SKM-1 (cell line): Measurements from ENCODE around the gene PCSK7.
A peak's percentile ranks its signal among the peaks of the same experiment; 100 is the strongest.
"Not testable (repeated sequence)": the region's sequence is repeated elsewhere in the genome, so short reads cannot be mapped to it uniquely, and the experiment has no call there.

Experiments
- DNase-seq: peaks from one replicate; lab custom pipeline; 2025; ENCODE audit not compliant: unreplicated experiment; lab: John Stamatoyannopoulos, UW

The PCSK7 gene

GRCh38 chr11:117183724-117184349 is 48.0 kb downstream of the PCSK7 start:
- DNase-seq = no peak

GRCh38 chr11:117183178-117183577 is 48.7 kb downstream of the PCSK7 start:
- DNase-seq = not testable (repeated sequence)

- DNase-seq = no peak
Measured at GRCh38 chr11:117182551-117182935, 49.3 kb downstream of the PCSK7 start.

GRCh38 chr11:117181586-117182550 is 50.0 kb downstream of the PCSK7 start:
- no peak for DNase-seq

DNA sequence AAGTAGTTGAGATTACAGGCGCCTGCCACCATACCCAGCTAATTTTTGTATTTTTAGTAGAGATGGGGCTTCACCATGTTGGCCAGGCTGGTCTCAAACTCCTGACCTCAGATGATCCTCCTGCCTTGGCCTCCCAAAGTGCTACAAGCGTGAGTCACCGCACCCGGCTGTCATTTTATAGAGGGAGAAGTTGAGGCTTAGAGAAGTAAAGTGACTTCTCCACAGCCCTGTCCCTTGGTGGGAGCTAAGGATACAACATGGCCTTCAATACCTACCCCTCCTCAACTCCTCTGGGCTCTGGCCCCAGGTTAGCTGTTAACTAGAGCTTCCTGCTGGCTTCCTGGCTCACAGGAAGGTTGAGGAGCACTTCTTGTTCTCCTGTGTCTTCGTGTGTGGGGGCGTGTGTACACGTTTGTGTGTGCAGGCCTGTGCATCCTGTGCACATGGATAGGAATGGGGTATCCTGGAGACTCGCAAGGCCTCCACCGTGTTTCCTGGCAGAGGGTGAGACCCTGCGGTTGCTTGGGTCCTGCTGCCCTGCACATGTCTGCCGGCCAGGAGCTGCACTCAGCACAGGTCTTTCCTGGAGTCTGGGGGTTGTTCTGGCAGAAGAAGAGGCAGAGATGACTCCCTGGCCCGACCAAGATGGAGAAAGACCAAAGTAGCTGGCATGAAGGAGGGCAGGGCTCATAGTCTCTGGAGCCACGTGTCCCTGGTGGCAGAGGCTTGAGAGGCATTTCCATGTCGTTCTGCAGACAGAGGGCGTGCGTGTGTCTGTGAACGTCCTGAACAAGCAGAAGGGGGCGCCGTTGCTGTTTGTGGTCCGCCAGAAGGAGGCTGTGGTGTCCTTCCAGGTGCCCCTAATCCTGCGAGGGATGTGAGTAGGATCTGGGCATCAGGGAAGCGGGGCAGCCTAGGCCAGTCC is 51.0 kb downstream of the PCSK7 start:
- DNase-seq = peak; percentile 84

- DNase-seq = no peak
Measured at GRCh38 chr11:117180020-117180419, 51.9 kb downstream of the PCSK7 start.

DNA sequence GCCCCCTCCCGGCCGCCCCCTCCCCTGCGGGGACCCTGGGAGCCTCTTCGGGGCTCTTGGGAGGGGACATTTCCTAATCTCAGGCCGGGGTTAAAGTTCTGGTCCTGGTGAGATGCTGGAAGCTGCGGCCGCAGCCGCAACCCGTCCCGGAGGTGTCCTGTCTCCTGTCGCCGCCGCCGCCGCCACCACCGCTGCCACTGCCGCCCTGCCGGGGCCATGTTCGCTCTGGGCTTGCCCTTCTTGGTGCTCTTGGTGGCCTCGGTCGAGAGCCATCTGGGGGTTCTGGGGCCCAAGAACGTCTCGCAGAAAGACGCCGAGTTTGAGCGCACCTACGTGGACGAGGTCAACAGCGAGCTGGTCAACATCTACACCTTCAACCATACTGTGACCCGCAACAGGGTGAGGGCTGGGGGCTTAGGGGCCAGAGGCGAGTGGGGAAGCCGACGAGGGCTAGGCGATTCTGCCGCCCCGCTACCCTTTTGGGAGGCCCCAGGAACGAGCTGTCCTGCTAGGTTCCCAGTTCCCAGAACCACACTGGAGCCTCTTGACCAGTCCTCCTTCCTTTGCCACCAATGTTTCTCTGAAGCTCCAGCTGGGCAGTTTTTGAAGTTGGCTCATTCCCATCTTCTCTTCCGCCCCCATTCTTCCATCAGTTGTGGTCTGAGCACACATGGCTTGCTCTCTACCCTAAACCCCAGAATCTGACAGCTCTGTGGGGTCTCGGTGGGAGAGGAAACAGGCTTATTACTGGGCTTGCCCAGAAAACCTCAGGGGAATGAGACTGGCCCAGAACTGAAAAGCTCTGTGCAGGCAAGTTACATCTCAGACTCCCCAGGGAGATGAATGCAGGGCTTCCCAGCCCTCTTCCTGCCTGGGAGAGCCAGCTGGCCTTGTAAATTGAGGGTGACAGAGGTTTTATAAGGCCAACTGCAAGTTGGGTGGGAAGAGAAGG is 52.5 kb downstream of the PCSK7 start:
- DNase-seq = no peak

GRCh38 chr11:117178210-117179034 is 53.5 kb downstream of the PCSK7 start, which contains the start of gene SIDT2:
Gene SIDT2 (plus strand): TSS chr11:117178743. CDS start chr11:117179264, 521 bp downstream.
- peak; percentile 62 for DNase-seq

DNA sequence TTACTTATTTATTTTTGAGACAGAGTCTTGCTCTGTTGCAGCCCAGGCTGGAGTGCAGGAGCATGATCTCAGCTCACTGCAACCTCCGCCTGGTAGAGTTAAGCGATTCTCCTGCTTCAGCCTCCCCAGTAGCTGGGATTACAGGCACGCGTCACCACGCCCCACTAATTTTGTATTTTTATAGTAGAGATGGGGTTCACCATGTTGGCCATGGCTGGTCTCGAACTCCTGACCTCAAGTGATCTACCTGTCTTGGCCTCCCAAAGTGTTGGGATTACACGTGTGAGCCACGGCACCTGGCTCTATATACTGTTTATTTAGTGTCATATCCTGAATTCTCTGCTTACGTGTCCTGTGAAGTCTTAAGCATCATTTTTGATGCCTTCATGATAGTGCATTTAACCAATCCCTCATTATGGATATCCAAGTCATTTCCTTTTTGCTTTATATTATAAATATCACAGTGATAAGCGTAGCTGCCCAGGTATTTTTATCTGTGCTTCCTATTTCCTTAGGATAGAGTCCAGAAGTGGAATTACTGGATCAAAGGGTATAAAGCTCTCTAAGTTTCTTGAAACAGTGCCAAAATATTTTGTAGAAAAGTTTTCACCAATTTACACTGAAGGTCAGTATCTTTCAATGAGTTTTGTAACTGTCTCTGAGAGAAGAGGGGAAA is 54.2 kb downstream of the PCSK7 start:
- no peak for DNase-seq

DNA sequence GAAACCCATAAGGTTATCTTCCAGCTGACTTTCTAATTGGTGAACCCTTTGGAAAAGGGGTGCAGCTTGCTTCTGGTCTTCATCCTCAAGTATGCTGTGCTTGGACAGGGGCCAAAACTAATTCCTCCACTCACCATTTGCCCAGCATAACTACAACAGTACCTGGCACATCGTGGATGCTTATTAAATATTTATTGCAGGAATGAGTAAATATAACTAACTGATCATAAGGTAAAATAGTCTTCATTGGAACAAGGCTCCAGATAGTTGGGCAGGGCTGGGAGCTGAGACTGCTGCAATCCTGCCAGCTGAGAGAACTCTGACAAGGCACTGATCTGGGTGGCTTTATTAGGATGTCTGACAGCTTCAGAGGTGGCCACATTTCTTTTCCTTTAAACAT is 55.7 kb downstream of the PCSK7 start:
- no peak for DNase-seq

GRCh38 chr11:117175781-117176180 is 56.1 kb downstream of the PCSK7 start:
- DNase-seq = no peak

DNA sequence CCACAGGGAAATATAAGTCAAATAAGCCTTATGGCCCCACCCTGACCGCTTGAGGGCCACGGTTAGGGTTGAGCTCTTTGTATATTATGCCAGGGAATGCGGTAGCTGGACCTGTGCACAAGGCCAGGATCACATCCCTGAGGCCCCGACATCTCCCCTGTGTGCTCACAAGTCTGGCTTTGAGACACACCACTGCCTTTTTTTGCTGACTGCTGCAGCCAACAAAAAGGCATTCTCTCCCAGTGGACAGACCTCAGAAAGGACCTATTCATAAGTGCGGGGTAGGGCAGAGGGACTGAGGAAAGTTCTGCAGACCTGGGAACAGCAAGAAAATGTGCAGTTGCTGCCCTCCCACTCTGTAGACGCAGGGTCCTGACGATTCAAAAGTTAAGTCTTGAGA is 56.8 kb downstream of the PCSK7 start:
- no peak for DNase-seq

- no peak for DNase-seq
Measured at GRCh38 chr11:117172724-117173421, 59.0 kb downstream of the PCSK7 start.

- no peak for DNase-seq
Measured at GRCh38 chr11:117171404-117172061, 60.3 kb downstream of the PCSK7 start.

DNA sequence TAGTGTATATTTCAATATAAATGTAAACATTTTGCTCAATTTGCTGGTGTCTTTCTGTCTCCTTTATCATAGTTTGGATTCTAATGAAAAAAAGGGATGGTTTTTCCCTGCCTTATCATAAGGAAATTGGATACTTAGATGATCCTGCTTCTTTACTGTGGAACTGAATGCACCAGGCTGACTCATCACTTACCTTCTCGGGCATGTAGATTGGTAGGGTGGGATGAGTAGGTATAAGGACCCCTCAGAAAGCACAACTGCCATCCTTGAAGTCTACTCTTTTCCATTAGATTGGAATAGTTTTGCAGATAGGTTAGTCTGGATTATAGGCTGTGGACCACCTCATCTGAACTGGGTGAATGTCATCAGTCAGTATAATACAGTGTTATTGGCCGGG is 60.9 kb downstream of the PCSK7 start:
- no peak for DNase-seq

- no peak for DNase-seq
Measured at GRCh38 chr11:117170210-117170609, 61.7 kb downstream of the PCSK7 start.

- no peak for DNase-seq
Measured at GRCh38 chr11:117169736-117170135, 62.1 kb downstream of the PCSK7 start.
